Stimulated activated naive B cell treated with anti-CD40 and anti-IgM and Interleukin-4, amounts not matched to agents 10 μg/mL and 1 μg/mL and 100 μg/mL, for 72 hours (primary cell): ENCODE data around the gene SRSF10.
"Not testable (repeated sequence)": the region's sequence is repeated elsewhere in the genome, so short reads cannot be mapped to it uniquely, and the experiment has no call there.

ENCODE experiments used
- ATAC-seq, 2 donors: fragments of 150-1000 bp; cut with Tn5 transposase; replicated peaks; 2 replicates each; pipeline ENCODE4 v1.10.0; 2021; ENCODE audit warnings: moderate library complexity in 1 of 2
- DNase-seq: peaks from one replicate; pipeline ENCODE4 v3.0.0; 2021
- H3K27ac Mint-ChIP-seq: one replicate; pipeline ENCODE4 v1.8.0; 2022; ENCODE audit warnings: mild to moderate bottlenecking, mixed read lengths
- H3K27me3 Mint-ChIP-seq, 2 donors: one replicate each; pipeline ENCODE4 v1.8.0; 2022; ENCODE audit warnings: mixed read lengths in 2 of 2
- H3K36me3 Mint-ChIP-seq, 2 donors: one replicate each; pipeline ENCODE4 v1.8.0; 2022; ENCODE audit warnings: mixed read lengths in 2 of 2, mild to moderate bottlenecking in 1 of 2
- H3K4me1 Mint-ChIP-seq, 2 donors: one replicate each; pipeline ENCODE4 v1.8.0; 2022; ENCODE audit warnings: mixed read lengths in 2 of 2, mild to moderate bottlenecking in 1 of 2
- H3K4me3 Mint-ChIP-seq, 2 donors: one replicate each; pipeline ENCODE4 v1.8.0; 2022; ENCODE audit warnings: mild to moderate bottlenecking in 2 of 2, mixed read lengths in 2 of 2, moderate library complexity in 1 of 2
- H3K9me3 Mint-ChIP-seq, 2 donors: one replicate each; pipeline ENCODE4 v1.8.0; 2022; ENCODE audit warnings: mixed read lengths in 2 of 2, mild to moderate bottlenecking in 1 of 2

The SRSF10 gene

DNA sequence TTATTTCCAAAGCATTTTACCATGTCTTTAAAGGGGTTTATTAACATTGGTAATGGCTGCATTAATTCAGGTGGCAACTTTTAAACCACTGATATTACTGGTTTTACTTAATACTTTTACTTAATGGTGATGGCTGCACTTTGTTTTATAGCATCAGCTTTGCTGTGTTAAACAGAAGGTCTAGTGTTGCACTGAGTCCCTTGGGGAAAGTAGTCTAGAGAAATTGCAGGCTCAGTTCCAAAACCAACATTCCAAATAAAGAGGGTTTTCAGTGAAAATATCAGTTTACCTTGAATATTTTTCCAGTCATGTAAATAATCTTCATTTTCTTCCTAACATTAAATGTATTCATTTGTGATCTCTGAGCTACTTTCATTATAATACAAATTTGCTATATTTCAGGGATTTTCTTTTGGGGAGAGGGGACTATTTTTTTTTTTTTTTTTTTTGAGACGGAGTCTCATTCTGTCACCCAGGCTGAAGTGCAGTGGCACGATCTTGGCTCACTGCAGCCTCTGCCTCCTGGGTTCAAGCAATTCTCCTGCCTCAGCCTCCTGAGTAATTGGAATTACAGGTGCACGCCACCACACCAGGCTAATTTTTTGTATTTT, 28.6 kb upstream of the SRSF10 start:
- not testable (repeated sequence) for H3K4me1 Mint-ChIP-seq, H3K27ac Mint-ChIP-seq, H3K9me3 Mint-ChIP-seq, H3K4me3 Mint-ChIP-seq, ATAC-seq, H3K36me3 Mint-ChIP-seq, DNase-seq
- H3K27me3 Mint-ChIP-seq = peaks cover 22 to 26% of the 10 kb centered on the region in 2 donors

DNA sequence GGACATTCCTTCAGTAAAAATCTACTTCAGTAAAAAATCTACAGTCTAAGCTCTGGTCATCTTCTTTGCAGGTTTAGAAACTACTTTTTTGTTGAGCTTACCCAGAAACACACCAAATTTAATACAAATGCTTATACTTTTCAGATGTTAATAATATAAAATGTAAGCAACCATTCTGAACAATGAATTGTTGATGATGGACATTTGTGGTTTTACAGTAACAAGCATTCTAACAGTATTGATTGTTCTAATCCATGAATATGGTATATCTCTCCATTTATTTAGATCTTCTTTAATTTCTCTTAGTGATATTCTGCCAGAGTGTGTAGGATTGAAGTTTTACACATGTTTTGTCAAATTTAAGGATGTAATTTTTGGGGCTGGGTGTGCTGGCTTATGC, 27.0 kb upstream of the SRSF10 start:
- Mint-ChIP-seq H3K4me3 (no peak overlapping the region), H3K36me3 (no peaks in the 10 kb centered on the region), H3K27me3 (peaks cover 23 to 24% of the 10 kb centered on the region in 2 donors), H3K9me3 (no peaks in the 10 kb centered on the region), H3K27ac (no peak overlapping the region), H3K4me1 (peaks cover 7 to 8% of the 10 kb centered on the region in 2 donors)
- ATAC-seq (no peak), DNase-seq (no peak)

DNA sequence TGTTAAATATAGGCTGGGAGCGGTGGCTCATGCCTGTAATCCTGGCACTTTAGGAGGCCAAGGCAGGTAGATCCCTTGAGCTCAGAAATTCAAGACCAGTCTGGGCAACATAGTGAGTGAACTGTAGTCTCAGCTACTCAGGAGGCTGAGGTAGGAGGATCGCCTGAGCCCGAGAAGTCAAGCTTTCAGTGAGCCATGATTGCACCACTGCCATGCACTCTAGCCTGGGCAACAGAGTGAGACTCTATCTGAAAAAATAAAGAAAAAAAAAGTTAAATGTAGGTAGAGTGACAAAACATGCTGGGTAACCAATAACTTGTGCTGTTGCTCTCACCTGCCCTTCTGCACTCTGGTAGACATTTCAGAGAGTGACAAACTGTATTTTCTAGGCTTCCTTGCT, 25.0 kb upstream of the SRSF10 start:
- ATAC-seq (no peak), DNase-seq (no peak)
- Mint-ChIP-seq H3K4me3 (no peak overlapping the region), H3K4me1 (peaks cover 7% of the 10 kb centered on the region in 2 donors), H3K36me3 (no peaks in the 10 kb centered on the region), H3K27me3 (peaks cover 7 to 12% of the 10 kb centered on the region in 2 donors), H3K27ac (no peak overlapping the region), H3K9me3 (no peaks in the 10 kb centered on the region)

DNA sequence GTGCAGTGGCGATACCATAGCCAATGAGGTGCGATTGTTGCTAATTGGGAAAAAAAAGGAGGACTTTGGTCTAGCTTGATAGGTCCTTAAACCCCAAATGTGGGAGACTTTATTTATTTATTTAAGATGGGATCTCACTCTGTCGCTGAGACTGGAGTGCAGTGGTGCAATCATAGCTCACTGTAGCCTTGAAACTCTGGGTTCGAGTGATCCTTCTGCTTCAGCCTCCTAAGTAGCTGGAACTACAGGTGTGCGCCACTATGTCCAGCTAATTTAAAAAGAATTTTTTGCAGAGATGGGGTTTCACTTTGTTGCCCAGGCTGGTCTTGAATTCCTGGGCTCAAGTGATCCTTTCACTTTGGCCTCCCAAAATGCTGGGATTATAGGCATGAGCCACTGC, 24.0 kb upstream of the SRSF10 start:
- no peak overlapping the region for H3K4me3 Mint-ChIP-seq
- DNase-seq = no peak
- no peak overlapping the region for H3K27ac Mint-ChIP-seq
- H3K9me3 Mint-ChIP-seq = no peaks in the 10 kb centered on the region
- no peak for ATAC-seq
- H3K36me3 Mint-ChIP-seq = no peaks in the 10 kb centered on the region
- peaks cover 6 to 7% of the 10 kb centered on the region in 2 donors for H3K27me3 Mint-ChIP-seq
- H3K4me1 Mint-ChIP-seq = peaks cover 7 to 12% of the 10 kb centered on the region in 2 donors

DNA sequence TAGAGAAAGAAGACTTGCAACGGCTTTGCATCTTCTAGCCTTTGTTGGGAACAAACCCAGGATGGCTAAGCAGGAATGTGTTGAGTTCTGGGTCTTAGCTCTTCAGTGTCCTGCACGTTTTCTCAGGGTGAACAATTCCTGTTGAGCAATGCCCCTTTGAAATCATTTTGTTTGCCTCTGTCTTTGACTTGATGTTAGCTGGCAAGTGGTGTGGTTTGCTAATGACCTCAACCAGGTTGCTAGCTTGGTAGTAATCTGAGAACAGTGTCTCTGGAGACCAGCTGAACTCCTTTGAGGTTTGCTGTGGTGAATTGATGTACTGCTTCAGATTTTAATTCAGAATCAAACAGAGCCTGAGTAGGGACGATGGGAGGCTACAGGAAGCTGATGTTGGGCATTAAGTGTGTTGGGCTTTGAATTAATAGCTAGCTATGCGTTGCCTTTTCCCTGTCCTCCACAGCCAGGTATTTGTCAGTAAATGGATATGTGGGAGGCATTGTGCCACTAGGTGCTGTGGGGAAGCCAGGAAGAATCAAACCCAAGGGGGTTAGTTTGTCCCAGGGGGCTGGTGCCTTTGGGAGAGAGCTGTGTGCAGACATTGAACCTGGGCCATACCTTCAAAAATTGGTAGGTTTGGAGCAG, 23.3 kb upstream of the SRSF10 start:
- peaks cover 6 to 7% of the 10 kb centered on the region in 2 donors for H3K27me3 Mint-ChIP-seq
- no peak overlapping the region for H3K27ac Mint-ChIP-seq
- peak overlapping the region in 1 of 2 donors; percentile 8 for H3K4me3 Mint-ChIP-seq
- no peaks in the 10 kb centered on the region for H3K36me3 Mint-ChIP-seq
- ATAC-seq (peak; percentile 79 to 83), DNase-seq (no peak)
- H3K9me3 Mint-ChIP-seq = no peaks in the 10 kb centered on the region
- peaks cover 10 to 18% of the 10 kb centered on the region in 2 donors for H3K4me1 Mint-ChIP-seq

DNA sequence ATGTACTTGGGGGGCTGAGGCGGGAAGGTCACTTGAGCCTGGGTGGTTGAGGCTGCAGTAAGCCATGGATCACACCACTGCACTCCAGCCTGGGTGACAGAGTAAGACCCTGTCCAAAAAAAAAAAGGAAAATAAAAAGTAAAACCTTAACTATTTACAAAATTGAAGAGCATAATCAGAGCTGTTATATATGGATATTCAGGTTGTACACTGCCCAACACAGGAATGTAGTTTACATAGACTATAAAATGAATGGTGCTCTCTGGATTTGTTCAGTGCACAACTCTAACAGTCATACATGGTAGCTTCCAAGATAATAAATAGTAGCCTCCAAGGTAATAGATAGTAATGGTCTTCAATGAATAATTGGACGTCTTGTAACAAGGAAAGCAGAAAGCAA, 22.6 kb upstream of the SRSF10 start:
- H3K27me3 Mint-ChIP-seq = peaks cover 6 to 7% of the 10 kb centered on the region in 2 donors
- DNase-seq (no peak), ATAC-seq (no peak)
- peaks cover 10 to 19% of the 10 kb centered on the region in 2 donors for H3K4me1 Mint-ChIP-seq
- H3K36me3 Mint-ChIP-seq = no peaks in the 10 kb centered on the region
- H3K27ac Mint-ChIP-seq = no peak overlapping the region
- no peak overlapping the region for H3K4me3 Mint-ChIP-seq
- no peaks in the 10 kb centered on the region for H3K9me3 Mint-ChIP-seq

DNA sequence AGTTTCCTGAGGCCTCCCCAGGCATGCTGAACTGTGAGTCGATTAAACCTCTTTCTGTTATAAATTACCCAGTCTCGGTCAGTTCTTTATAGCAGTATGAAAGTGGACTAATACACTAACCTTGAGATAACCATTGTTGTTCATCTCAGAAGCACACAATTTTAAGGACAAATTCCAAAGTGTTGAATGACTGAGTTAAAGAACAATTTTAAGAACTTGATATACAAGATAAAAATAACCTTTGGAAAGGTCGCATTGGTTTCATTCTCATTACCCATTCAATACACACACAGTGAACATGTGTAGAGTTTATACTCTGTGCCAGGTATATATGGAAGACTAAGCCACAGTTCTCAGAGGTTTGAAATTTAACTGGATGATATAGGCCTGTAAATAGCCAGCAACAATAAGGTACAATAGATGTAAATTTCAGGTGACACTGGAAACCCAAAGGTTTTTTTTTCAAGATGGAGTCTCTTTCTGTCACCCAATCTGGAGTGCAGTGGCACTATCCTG, 19.1 kb upstream of the SRSF10 start:
- no peaks in the 10 kb centered on the region for H3K9me3 Mint-ChIP-seq
- no peak overlapping the region for H3K27ac Mint-ChIP-seq
- H3K4me1 Mint-ChIP-seq = peaks cover 10 to 19% of the 10 kb centered on the region in 2 donors
- DNase-seq (no peak), ATAC-seq (no peak)
- H3K36me3 Mint-ChIP-seq = no peaks in the 10 kb centered on the region
- peaks cover 6 to 7% of the 10 kb centered on the region in 2 donors for H3K27me3 Mint-ChIP-seq
- peak overlapping the region in 1 of 2 donors; percentile 10 for H3K4me3 Mint-ChIP-seq

DNA sequence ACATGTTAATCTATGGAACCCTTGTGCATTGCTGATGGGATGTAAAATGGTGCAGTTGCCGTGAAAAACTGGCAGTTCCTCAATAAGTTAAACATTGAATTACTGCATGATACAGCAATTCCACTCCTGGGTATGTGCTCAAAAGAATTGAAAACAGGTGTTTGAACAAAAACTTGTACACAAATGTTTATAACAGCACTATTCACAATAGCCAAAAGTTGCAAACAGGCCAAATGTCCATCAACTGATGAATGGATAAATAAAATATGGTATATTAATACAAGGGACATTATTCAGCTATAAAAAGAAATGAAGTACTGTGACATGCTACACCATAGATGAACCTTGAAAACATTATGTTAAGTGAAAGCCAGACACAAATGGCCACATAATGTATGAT, 17.7 kb upstream of the SRSF10 start:
- Mint-ChIP-seq H3K9me3 (no peaks in the 10 kb centered on the region), H3K4me1 (peaks cover 3 to 12% of the 10 kb centered on the region in 2 donors), H3K4me3 (no peak overlapping the region), H3K27me3 (no peaks in the 10 kb centered on the region), H3K27ac (no peak overlapping the region), H3K36me3 (no peaks in the 10 kb centered on the region)
- no peak for DNase-seq
- ATAC-seq = no peak

DNA sequence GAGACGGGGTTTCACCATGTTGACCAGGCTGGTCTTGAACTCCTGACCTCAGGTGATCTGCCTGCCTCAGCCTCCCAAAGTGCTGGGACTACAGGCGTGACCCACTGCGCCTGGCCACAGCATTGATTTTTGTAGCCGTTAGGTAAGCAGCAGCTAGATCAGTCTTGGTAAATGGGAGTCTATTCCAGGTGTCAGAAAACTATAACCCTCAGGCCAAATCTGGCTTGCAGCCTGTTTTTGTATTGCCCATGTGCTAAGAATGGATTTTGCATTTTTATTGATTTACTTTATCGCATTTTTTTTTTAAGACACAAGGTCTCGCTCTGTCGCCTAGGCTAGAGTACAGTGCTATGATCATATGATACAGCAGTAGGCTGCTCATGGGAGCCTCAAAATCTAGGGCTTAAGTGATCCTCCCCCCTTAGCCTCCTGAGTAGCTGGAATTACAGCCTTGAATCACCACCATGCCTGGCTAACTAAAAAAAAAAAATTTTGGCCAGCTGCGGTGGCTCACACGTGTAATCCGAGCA, 16.6 kb upstream of the SRSF10 start:
- ATAC-seq (no peak), DNase-seq (no peak)
- no peak overlapping the region for H3K27ac Mint-ChIP-seq
- no peaks in the 10 kb centered on the region for H3K27me3 Mint-ChIP-seq
- H3K4me1 Mint-ChIP-seq = peaks cover 3 to 12% of the 10 kb centered on the region in 2 donors
- H3K4me3 Mint-ChIP-seq = no peak overlapping the region
- H3K36me3 Mint-ChIP-seq = no peaks in the 10 kb centered on the region
- no peaks in the 10 kb centered on the region for H3K9me3 Mint-ChIP-seq

DNA sequence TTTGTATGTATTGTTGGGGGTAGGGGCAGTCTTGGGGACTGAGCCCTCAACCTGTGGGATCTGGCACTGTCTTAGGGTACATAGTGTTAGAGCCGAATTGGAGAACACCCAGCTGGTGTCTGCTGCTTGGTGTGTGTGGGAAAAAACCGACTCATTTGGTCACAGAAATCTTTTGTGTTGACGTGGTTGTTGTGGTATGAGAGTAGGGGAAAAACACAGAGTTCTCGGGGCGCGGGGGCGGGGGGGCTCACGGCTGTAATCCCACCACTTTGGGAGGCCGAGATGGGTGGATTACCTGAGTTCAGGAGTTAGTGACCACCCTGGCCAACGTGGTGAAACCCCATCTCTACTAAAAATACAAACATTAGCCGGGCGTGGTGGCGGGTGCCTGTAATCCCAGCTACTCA, 15.3 kb upstream of the SRSF10 start:
- no peaks in the 10 kb centered on the region for H3K9me3 Mint-ChIP-seq
- no peak overlapping the region for H3K4me3 Mint-ChIP-seq
- H3K4me1 Mint-ChIP-seq = peaks cover 3 to 12% of the 10 kb centered on the region in 2 donors
- H3K27me3 Mint-ChIP-seq = no peaks in the 10 kb centered on the region
- ATAC-seq (no peak), DNase-seq (no peak)
- H3K36me3 Mint-ChIP-seq = no peaks in the 10 kb centered on the region
- H3K27ac Mint-ChIP-seq = no peak overlapping the region

DNA sequence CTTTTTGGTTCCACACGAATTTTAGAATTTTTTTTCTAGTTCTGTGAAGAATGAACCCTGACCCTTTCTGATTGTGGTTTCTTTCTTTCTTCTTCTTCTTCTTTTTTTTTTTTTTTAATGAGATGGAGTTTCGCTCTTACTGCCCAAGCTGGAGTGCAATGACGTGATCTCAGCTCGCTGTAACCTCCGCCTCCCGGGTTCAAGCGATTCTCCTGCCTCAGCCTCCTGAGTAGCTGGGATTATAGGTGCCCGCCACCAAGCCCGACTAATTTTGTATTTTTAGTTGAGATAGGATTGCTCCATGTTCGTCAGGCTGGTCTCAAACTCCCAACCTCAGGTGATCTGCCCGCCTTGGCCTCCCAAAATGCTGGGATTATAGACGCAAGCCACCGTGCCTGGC, 11.9 kb upstream of the SRSF10 start:
- not testable (repeated sequence) for H3K4me3 Mint-ChIP-seq, H3K27ac Mint-ChIP-seq, H3K27me3 Mint-ChIP-seq, H3K4me1 Mint-ChIP-seq, DNase-seq, H3K36me3 Mint-ChIP-seq, H3K9me3 Mint-ChIP-seq, ATAC-seq

DNA sequence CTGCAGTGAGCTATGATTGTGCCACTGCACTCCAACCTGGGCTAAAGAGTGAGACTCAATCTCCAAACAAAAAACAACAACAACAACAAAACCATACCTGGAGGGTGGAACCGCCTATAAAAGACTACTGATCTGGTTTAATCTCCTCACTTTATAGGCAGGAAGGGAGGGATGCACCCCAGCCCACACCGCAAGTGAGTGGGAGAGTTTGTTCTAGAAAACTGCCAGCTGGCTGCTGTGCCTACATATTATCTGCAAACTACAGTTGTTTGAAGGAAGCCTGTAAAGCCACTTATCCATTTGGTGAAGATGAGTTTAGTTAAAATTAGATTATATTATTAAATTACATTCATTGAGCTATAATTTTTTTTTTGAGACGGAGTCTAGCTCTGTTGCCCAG, 9.1 kb upstream of the SRSF10 start:
- Mint-ChIP-seq H3K27ac (no peak overlapping the region), H3K4me3 (no peak overlapping the region), H3K9me3 (no peaks in the 10 kb centered on the region), H3K36me3 (no peaks in the 10 kb centered on the region), H3K4me1 (no peaks in the 10 kb centered on the region), H3K27me3 (no peaks in the 10 kb centered on the region)
- no peak for DNase-seq
- ATAC-seq = no peak

DNA sequence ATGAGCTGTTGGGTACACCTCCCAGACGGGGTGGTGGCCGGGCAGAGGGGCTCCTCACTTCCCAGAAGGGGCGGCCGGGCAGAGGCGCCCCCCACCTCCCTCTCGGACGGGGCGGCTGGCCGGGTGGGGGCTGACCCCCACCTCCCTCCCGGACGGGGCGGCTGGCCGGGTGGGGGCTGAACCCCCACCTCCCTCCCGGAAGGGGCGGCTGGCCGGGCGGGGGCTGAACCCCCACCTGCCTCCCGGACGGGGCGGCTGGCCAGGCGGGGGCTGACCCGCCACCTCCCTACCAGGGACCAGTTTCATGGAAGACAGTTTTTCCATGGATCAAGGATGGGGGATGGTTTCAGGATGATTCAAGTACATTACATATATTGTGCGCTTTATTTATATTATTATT, 6.9 kb upstream of the SRSF10 start:
- H3K4me1 Mint-ChIP-seq, H3K27ac Mint-ChIP-seq, H3K9me3 Mint-ChIP-seq, H3K36me3 Mint-ChIP-seq, H3K4me3 Mint-ChIP-seq, DNase-seq, H3K27me3 Mint-ChIP-seq, ATAC-seq: not testable (repeated sequence)

DNA sequence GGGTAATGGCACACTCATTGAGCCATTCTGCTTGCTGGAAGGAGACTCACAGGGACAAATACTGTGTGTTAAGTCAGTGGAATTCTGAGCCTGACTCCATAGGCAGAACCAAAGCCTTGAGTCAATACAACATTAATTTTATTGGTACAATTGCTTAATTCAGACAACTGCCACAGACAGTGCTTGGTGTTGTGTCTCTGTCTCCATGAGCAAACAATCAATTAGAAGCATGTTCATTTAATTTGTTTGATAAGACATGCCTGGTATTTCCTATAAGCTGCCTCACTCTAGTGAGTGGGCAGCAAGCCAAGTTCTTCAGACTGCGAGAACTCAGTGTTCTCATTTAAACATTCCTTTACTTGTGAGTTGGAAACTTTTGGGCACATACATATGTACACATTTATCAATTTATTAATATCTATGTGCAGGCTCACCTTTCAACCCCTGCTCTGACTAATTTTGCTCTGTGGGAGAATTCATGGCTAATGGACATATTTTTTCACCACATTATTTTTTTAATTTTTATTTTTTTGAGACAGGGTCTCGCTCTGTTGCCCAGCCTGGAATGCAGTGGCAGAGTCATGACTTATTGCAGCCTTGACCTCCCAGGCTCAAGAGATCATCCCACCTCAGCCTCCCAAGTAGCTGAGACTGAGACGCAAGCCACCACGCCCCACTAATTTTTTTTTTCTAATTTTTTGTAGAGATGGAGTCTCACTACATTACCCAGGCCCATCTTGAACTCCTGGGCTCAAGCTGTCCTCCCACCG, 4.5 kb upstream of the SRSF10 start:
- Mint-ChIP-seq H3K9me3 (no peaks in the 10 kb centered on the region), H3K27ac (no peak overlapping the region), H3K36me3 (peaks cover 3 to 5% of the 10 kb centered on the region in 2 donors), H3K27me3 (no peaks in the 10 kb centered on the region), H3K4me1 (peaks cover 4 to 7% of the 10 kb centered on the region in 2 donors), H3K4me3 (no peak overlapping the region)
- DNase-seq (no peak), ATAC-seq (no peak)
